Measurements from ENCODE around the gene PAPPA. TPM values are rescaled to one million over a fixed set of nuclear protein-coding genes. Genes with fewer than 3 reads are reported as not detected.
A peak's percentile ranks its signal among the peaks of the same experiment; 100 is the strongest.

Gene PAPPA
- total and polyA plus RNA-seq, 9 of the 15 experiments (the other 6 are each of a cell fraction or from before 2014, with no cell fraction given), result 0.06 to 0.18 (median 0.11) TPM

DNA sequence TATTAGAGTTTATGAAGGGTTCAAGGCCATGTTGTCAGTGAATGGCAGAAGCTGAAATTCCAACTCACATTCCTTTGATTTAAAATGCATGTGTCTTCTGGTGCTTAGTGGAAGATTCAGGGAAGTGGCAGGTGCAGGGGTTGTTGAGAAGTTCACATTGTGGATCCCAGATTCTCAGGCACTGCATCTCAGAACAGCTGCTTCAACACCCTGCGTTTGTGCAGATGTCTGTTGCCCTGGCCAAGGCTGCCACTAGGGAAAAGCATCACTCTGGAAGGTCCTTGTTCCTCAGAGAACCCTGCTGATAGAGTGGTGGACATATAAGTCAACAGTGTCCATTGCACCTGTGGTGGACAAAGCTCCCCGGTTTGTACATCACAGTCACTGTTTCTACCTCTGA, 162.7 kb downstream of the PAPPA start:
- Histone ChIP-seq H4K20me1 (replicated peaks; ENCODE audit: control insufficient read depth, insufficient read depth, low read length) (no peaks in the 10 kb centered on the region), H3K9me1 (ENCODE audit: control insufficient read depth, insufficient read depth, low read length) (no peaks in the 10 kb centered on the region)
- in situ Hi-C loops (cut with MboI), result no loop called here

DNA sequence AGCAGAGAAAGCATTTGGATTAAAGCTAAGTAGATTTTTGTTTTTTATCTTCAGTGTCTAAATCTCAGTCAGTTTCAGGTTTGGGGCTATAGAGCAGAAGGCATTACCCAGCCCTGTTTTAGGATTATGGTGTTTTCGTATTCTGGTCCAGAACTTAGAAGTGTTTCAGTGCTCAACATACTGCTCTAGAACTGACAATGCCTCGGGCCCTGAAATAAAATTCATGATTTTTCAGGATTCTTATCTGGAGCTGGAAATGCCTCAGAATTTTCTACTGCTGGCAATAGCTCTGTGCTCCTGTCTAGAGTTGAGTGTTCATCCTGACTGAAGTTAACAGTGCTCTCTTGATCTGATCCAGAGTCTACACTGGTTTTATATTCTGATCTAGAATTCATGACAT, 163.9 kb downstream of the PAPPA start:
- no peaks in the 10 kb centered on the region for H3K9me3 ChIP-seq (replicated peaks; ENCODE audit: control insufficient read depth, insufficient read depth, low read depth, low read length)
- DNase-seq (ENCODE audit: extremely low read depth in 1 of 4, low spot score in 3 of 4) (no peak), ATAC-seq (no peak), FAIRE-seq (no peak)
- in situ Hi-C loops (cut with MboI), result no loop called here
- ChIA-PET CTCF (ENCODE audit: low intra/inter-chr PET ratio) (no interaction called here), POLR2A (interaction anchor here (0.7 to 1.4 kb wide), 3 partner anchors 18 to 78 kb away, joined by 3 read pairs; no protein-coding TSS in a partner anchor)
- H2AFZ ChIP-seq (ENCODE audit: low read depth, low read length), result no peak overlapping the region
- H3K27me3 ChIP-seq (ENCODE audit: control insufficient read depth in 2 of 2, insufficient read depth in 2 of 2, low read length in 2 of 2), result no peaks in the 10 kb centered on the region
- peaks cover 10 to 19% of the 10 kb centered on the region in 2 experiments; a peak in 4 of 5 replicates for H3K4me1 ChIP-seq (replicated peaks in 1 of 2; ENCODE audit: control insufficient read depth in 2 of 2, insufficient read depth in 2 of 2, low read length in 2 of 2)
- H3K36me3 ChIP-seq (ENCODE audit: control insufficient read depth, insufficient read depth, low read length), result no peaks in the 10 kb centered on the region
- no TSS peak for BruUV-seq (replicated peaks)
- H3K4me3 ChIP-seq, result no peak overlapping the region
- H3K79me2 ChIP-seq (ENCODE audit: control insufficient read depth, insufficient read depth, low read length), result no peaks in the 10 kb centered on the region
- H3K9ac ChIP-seq (ENCODE audit: insufficient read depth in 1 of 2, low read depth in 2 of 2, low read length in 2 of 2), result no peak overlapping the region
- no peaks in the 10 kb centered on the region for H4K20me1 ChIP-seq (replicated peaks; ENCODE audit: control insufficient read depth, insufficient read depth, low read length)
- H3K27ac ChIP-seq (ENCODE audit: extremely low read depth, low read depth, low read length), result no peak overlapping the region
- TF ChIP-seq ARNT (IDR thresholded peaks at IDR 0.05) (peak in 1 of 2 experiments; percentile 96; a peak in 2 of 4 replicates), AFF1 (IDR thresholded peaks at IDR 0.05; ENCODE audit: low read depth in 1 of 2, partially characterized antibody in 2 of 2) (no peak), NFE2L1 (tag; IDR thresholded peaks at IDR 0.05; ENCODE audit: borderline replicate concordance, low read depth) (no peak), KLF16 (IDR thresholded peaks at IDR 0.05) (no peak), KDM5B (IDR thresholded peaks at IDR 0.05; ENCODE audit: insufficient replicate concordance, low read depth, low read length) (no peak)
- TF ChIP-seq, protein P1, sequence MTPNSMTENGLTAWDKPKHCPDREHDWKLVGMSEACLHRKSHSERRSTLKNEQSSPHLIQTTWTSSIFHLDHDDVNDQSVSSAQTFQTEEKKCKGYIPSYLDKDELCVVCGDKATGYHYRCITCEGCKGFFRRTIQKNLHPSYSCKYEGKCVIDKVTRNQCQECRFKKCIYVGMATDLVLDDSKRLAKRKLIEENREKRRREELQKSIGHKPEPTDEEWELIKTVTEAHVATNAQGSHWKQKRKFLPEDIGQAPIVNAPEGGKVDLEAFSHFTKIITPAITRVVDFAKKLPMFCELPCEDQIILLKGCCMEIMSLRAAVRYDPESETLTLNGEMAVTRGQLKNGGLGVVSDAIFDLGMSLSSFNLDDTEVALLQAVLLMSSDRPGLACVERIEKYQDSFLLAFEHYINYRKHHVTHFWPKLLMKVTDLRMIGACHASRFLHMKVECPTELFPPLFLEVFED (CRISPR knock-in tag; conservative IDR thresholded peaks at IDR 0.05), result no peak
- no peak overlapping the region for H3K4me2 ChIP-seq (ENCODE audit: insufficient read depth, low read length)
- H3K9me1 ChIP-seq (ENCODE audit: control insufficient read depth, insufficient read depth, low read length), result no peaks in the 10 kb centered on the region
- WGBS (ENCODE audit: insufficient coverage, low coverage, missing lambda C conversion rate), result 36% methylated on average over 2 of the region's 2 CpGs
- intact Hi-C loops (cut with micrococcal nuclease), result no loop called here

More for the DNA sequence above, 162.7 kb downstream of the PAPPA start:
- no peak overlapping the region for H3K9ac ChIP-seq (ENCODE audit: insufficient read depth in 1 of 2, low read depth in 2 of 2, low read length in 2 of 2)
- no peak overlapping the region for H2AFZ ChIP-seq (ENCODE audit: low read depth, low read length)
- WGBS (ENCODE audit: insufficient coverage, low coverage, missing lambda C conversion rate), result 10% methylated on average over 2 of the region's 2 CpGs
- no peaks in the 10 kb centered on the region for H3K36me3 ChIP-seq (ENCODE audit: control insufficient read depth, insufficient read depth, low read length)
- POLR2A ChIA-PET, result interaction anchor here (0.8 to 1.4 kb wide), 2 partner anchors 17 to 100 kb away, joined by 3 read pairs; no protein-coding TSS in a partner anchor
- H3K9me3 ChIP-seq (replicated peaks; ENCODE audit: control insufficient read depth, insufficient read depth, low read depth, low read length), result no peaks in the 10 kb centered on the region
- H3K27ac ChIP-seq (ENCODE audit: extremely low read depth, low read depth, low read length), result no peak overlapping the region
- no peaks in the 10 kb centered on the region for H3K27me3 ChIP-seq (ENCODE audit: control insufficient read depth in 2 of 2, insufficient read depth in 2 of 2, low read length in 2 of 2)
- H3K4me2 ChIP-seq (ENCODE audit: insufficient read depth, low read length), result no peak overlapping the region
- TF ChIP-seq U2AF2 (optimal IDR thresholded peaks at IDR 0.05; ENCODE audit: low read depth, low read length) (no peak), GATAD2A (IDR thresholded peaks at IDR 0.05) (no peak), ZNF561 (CRISPR knock-in tag; conservative IDR thresholded peaks at IDR 0.05) (no peak), ADNP (tag; IDR thresholded peaks at IDR 0.05) (no peak), ZNF589 (CRISPR knock-in tag; IDR thresholded peaks at IDR 0.05; ENCODE audit: low read depth) (no peak), CSDE1 (IDR thresholded peaks at IDR 0.05) (no peak), CTBP1 (IDR thresholded peaks at IDR 0.05; ENCODE audit: borderline replicate concordance) (no peak)
- FAIRE-seq (no peak), ATAC-seq (no peak), DNase-seq (ENCODE audit: extremely low read depth in 1 of 4, low spot score in 3 of 4) (no peak)
- H3K4me3 ChIP-seq, result no peak overlapping the region
- no peaks in the 10 kb centered on the region for H3K79me2 ChIP-seq (ENCODE audit: control insufficient read depth, insufficient read depth, low read length)
- intact Hi-C loops (cut with micrococcal nuclease), result no loop called here
- CTCF ChIA-PET (ENCODE audit: low intra/inter-chr PET ratio), result no interaction called here
- no TSS peak for BruUV-seq (replicated peaks)
- peaks cover 10 to 19% of the 10 kb centered on the region in 2 experiments; a peak in 4 of 5 replicates for H3K4me1 ChIP-seq (replicated peaks in 1 of 2; ENCODE audit: control insufficient read depth in 2 of 2, insufficient read depth in 2 of 2, low read length in 2 of 2)
